WTC11 (cell line): ENCODE results near the gene JSRP1. TPM values are rescaled to one million over a fixed set of nuclear protein-coding genes. Genes with fewer than 3 reads are reported as not detected.

ENCODE experiments used
- ATAC-seq: fragments of 200-7000 bp; cut with Tn5 transposase; 2 replicates; pipeline ENCODE4 v1.10.0; 2021; ENCODE audit warnings: mild to moderate bottlenecking, moderate library complexity
- CTCF ChIA-PET: fragments of 300-600 bp; sonication (Branson Sonifier 250); formaldehyde crosslinking; loops from one replicate; lab custom pipeline; 2021; ENCODE audit warnings: antibody characterized with exemption; lab: Charles Lee
- POLR2A ChIA-PET: fragments of 350-600 bp; sonication (Branson Sonifier 250); formaldehyde crosslinking; loops from one replicate; lab custom pipeline; 2021; ENCODE audit warnings: antibody characterized with exemption; lab: Charles Lee
- DNase-seq: peaks from one replicate; pipeline ENCODE4 v3.0.0; 2021; ENCODE audit warnings: low spot score
- H3K27ac Mint-ChIP-seq: 2 replicates; pipeline ENCODE4 v1.8.0; 2021; ENCODE audit warnings: mixed read lengths
- H3K27me3 Mint-ChIP-seq: 2 replicates; pipeline ENCODE4 v1.8.0; 2021; ENCODE audit warnings: low read depth, mild to moderate bottlenecking, moderate library complexity, mixed read lengths
- H3K36me3 Mint-ChIP-seq: 2 replicates; pipeline ENCODE4 v1.8.0; 2021; ENCODE audit warnings: mixed read lengths
- H3K4me1 Mint-ChIP-seq: 2 replicates; pipeline ENCODE4 v1.8.0; 2022; ENCODE audit warnings: mixed read lengths
- H3K4me3 Mint-ChIP-seq: 2 replicates; pipeline ENCODE4 v1.8.0; 2021; ENCODE audit warnings: mild to moderate bottlenecking, moderate library complexity, mixed read lengths
- H3K9me3 Mint-ChIP-seq: 2 replicates; pipeline ENCODE4 v1.8.0; 2021; ENCODE audit warnings: mixed read lengths
- AR ChIP-seq: fragments of 250-450 bp; sonication (Bioruptor Pico); IDR thresholded peaks from 2 replicates; pipeline ENCODE4 v1.9.0; 2021; ENCODE audit warnings: mild to moderate bottlenecking
- CBFB ChIP-seq: sonication (generic); formaldehyde crosslinking; IDR thresholded peaks from 2 replicates; pipeline ENCODE4 v1.8.1; 2022; ENCODE audit warnings: mild to moderate bottlenecking, low read depth, missing genetic modification reagents
- CREB1 ChIP-seq: sonication (generic); formaldehyde crosslinking; IDR thresholded peaks from 2 replicates; pipeline ENCODE4 v1.8.0; 2023; ENCODE audit warnings: mild to moderate bottlenecking, missing genetic modification reagents
- E2F4 ChIP-seq: sonication (generic); formaldehyde crosslinking; IDR thresholded peaks from 2 replicates; pipeline ENCODE4 v1.8.1; 2022; ENCODE audit warnings: low read depth, mild to moderate bottlenecking, moderate library complexity, missing genetic modification reagents, borderline replicate concordance
- ELF4 ChIP-seq: sonication (generic); formaldehyde crosslinking; IDR thresholded peaks from 2 replicates; pipeline ENCODE4 v1.8.1; 2022; ENCODE audit warnings: low read depth, mild to moderate bottlenecking, moderate library complexity, missing genetic modification reagents
- ETV6 ChIP-seq: sonication (generic); formaldehyde crosslinking; IDR thresholded peaks from 2 replicates; pipeline ENCODE4 v1.8.1; 2022; ENCODE audit warnings: mild to moderate bottlenecking, missing genetic modification reagents
- FOXK1 ChIP-seq: sonication (generic); formaldehyde crosslinking; IDR thresholded peaks from 2 replicates; pipeline ENCODE4 v1.8.0; 2022; ENCODE audit warnings: mild to moderate bottlenecking, moderate library complexity, missing genetic modification reagents
- FOXP4 ChIP-seq: sonication (generic); formaldehyde crosslinking; IDR thresholded peaks from 2 replicates; pipeline ENCODE4 v1.8.0; 2022; ENCODE audit warnings: mild to moderate bottlenecking, missing genetic modification reagents
- GABPB1 ChIP-seq: sonication (generic); formaldehyde crosslinking; IDR thresholded peaks from 2 replicates; pipeline ENCODE4 v1.8.1; 2023; ENCODE audit warnings: mild to moderate bottlenecking, missing genetic modification reagents
- NFE2L1 ChIP-seq: sonication (generic); formaldehyde crosslinking; IDR thresholded peaks from 2 replicates; pipeline ENCODE4 v1.8.1; 2023; ENCODE audit warnings: missing genetic modification reagents
- NR1H2 ChIP-seq: sonication (generic); formaldehyde crosslinking; IDR thresholded peaks from 2 replicates; pipeline ENCODE4 v1.9.0; 2021; ENCODE audit warnings: mild to moderate bottlenecking, moderate library complexity, missing genetic modification reagents
- SMAD4 ChIP-seq: sonication (generic); formaldehyde crosslinking; IDR thresholded peaks from 2 replicates; pipeline ENCODE4 v1.8.0; 2022; ENCODE audit warnings: mild to moderate bottlenecking, missing genetic modification reagents
- SP1 ChIP-seq: sonication (generic); formaldehyde crosslinking; conservative IDR thresholded peaks from 2 replicates; pipeline ENCODE4 v1.8.1; 2022; ENCODE audit warnings: missing genetic modification reagents
- TCF7 ChIP-seq: sonication (generic); formaldehyde crosslinking; IDR thresholded peaks from 2 replicates; pipeline ENCODE4 v1.8.0; 2022; ENCODE audit warnings: mild to moderate bottlenecking, low read depth, missing genetic modification reagents, moderate library complexity
- TEAD1 ChIP-seq: sonication (generic); formaldehyde crosslinking; IDR thresholded peaks from 2 replicates; pipeline ENCODE4 v1.8.0; 2022; ENCODE audit warnings: mild to moderate bottlenecking, missing genetic modification reagents
- TEAD4 ChIP-seq: sonication (generic); formaldehyde crosslinking; IDR thresholded peaks from 2 replicates; pipeline ENCODE4 v1.8.0; 2022; ENCODE audit warnings: mild to moderate bottlenecking, missing genetic modification reagents
- TP53 ChIP-seq: sonication (generic); formaldehyde crosslinking; IDR thresholded peaks from 2 replicates; pipeline ENCODE4 v1.8.1; 2023; ENCODE audit warnings: mild to moderate bottlenecking, missing genetic modification reagents
- USF2 ChIP-seq: sonication (generic); formaldehyde crosslinking; IDR thresholded peaks from 2 replicates; pipeline ENCODE4 v1.8.1; 2023; ENCODE audit warnings: mild to moderate bottlenecking, missing genetic modification reagents, moderate library complexity
- ZBTB21 ChIP-seq: sonication (generic); formaldehyde crosslinking; IDR thresholded peaks from 2 replicates; pipeline ENCODE4 v1.8.1; 2023; ENCODE audit warnings: mild to moderate bottlenecking, missing genetic modification reagents, borderline replicate concordance
- ZNF232 ChIP-seq: sonication (generic); formaldehyde crosslinking; IDR thresholded peaks from 2 replicates; pipeline ENCODE4 v1.8.0; 2022; ENCODE audit warnings: mild to moderate bottlenecking, missing genetic modification reagents
- ZNF263 ChIP-seq: sonication (generic); formaldehyde crosslinking; IDR thresholded peaks from 2 replicates; pipeline ENCODE4 v1.8.1; 2022; ENCODE audit warnings: low read depth, mild to moderate bottlenecking, moderate library complexity, missing genetic modification reagents
- ZNF416 ChIP-seq: fragments of 250-450 bp; sonication (Bioruptor Pico); IDR thresholded peaks from 2 replicates; pipeline ENCODE4 v1.9.0; 2021; ENCODE audit warnings: mild to moderate bottlenecking, inconsistent platforms
- total RNA-seq: library from RNA; stranded (reverse); gene quantifications from 3 replicates; pipeline ENCODE4 v1.2.3, GENCODE V29; 2021
- TF ChIP-seq, protein P1 (sequence below): sonication (generic); formaldehyde crosslinking; IDR thresholded peaks from 2 replicates; pipeline ENCODE4 v1.8.1; 2023; ENCODE audit warnings: mild to moderate bottlenecking, missing genetic modification reagents, moderate library complexity
- TF ChIP-seq, protein P2 (sequence below): fragments of 250-450 bp; sonication (Bioruptor Pico); IDR thresholded peaks from 2 replicates; pipeline ENCODE4 v1.9.0; 2021; ENCODE audit warnings: moderate library complexity, mild to moderate bottlenecking, inconsistent platforms, borderline replicate concordance

Gene JSRP1
- total RNA-seq, 1 experiment from 2014 or later: 0.33 TPM

DNA sequence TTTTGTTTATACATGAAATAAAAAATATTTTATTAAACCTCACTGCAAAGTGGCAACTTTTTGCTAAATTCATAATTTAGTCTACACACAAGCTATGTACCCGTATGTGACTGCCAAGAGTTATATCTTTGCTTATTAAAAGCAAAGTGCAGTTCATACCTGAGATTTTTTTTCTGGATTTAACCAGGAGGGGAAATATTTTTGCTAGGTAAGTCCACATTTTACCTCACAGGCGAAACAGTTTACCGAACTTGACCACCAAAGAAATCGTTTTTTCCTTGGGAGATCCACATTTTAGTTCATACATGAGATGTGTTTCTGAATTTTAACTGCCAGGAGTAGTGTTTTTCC lies 12.2 kb upstream of the JSRP1 start:
- no peak for ATAC-seq
- Mint-ChIP-seq H3K27me3 (no peaks in the 10 kb centered on the region; the same call in 1 of the 2 replicates), H3K27ac (peak overlapping the region; percentile 29; the same call in 1 of the 2 replicates), H3K4me3 (peak overlapping the region; percentile 82), H3K9me3 (no peaks in the 10 kb centered on the region), H3K4me1 (peaks cover 26% of the 10 kb centered on the region), H3K36me3 (peaks cover 8% of the 10 kb centered on the region)
- ChIA-PET CTCF (no interaction called here), POLR2A (no interaction called here)
- no peak for DNase-seq
- no peak for TF ChIP-seq TP53 (CRISPR knock-in tag)
- TF ChIP-seq, protein P1, sequence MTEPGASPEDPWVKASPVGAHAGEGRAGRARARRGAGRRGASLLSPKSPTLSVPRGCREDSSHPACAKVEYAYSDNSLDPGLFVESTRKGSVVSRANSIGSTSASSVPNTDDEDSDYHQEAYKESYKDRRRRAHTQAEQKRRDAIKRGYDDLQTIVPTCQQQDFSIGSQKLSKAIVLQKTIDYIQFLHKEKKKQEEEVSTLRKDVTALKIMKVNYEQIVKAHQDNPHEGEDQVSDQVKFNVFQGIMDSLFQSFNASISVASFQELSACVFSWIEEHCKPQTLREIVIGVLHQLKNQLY (CRISPR knock-in tag): no peak
- no peak for TF ChIP-seq CREB1 (CRISPR knock-in tag)
- no peak for TF ChIP-seq GABPB1 (CRISPR knock-in tag)
- no peak for TF ChIP-seq ZNF232 (CRISPR knock-in tag)
- TF ChIP-seq TEAD1 (CRISPR knock-in tag): no peak
- TF ChIP-seq USF2 (CRISPR knock-in tag): no peak
- TF ChIP-seq FOXK1 (CRISPR knock-in tag): no peak
- no peak for TF ChIP-seq ELF4
- no peak for TF ChIP-seq E2F4 (CRISPR knock-in tag)
- no peak for TF ChIP-seq ZBTB21 (CRISPR knock-in tag)
- TF ChIP-seq AR (CRISPR knock-in tag): no peak
- no peak for TF ChIP-seq NR1H2 (CRISPR knock-in tag)
- no peak for TF ChIP-seq ZNF416 (CRISPR knock-in tag)
- TF ChIP-seq ZNF263 (CRISPR knock-in tag): no peak
- TF ChIP-seq, protein P2, sequence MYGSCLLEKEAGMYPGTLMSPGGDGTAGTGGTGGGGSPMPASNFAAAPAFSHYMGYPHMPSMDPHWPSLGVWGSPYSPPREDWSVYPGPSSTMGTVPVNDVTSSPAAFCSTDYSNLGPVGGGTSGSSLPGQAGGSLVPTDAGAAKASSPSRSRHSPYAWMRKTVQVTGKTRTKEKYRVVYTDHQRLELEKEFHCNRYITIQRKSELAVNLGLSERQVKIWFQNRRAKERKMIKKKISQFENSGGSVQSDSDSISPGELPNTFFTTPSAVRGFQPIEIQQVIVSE (CRISPR knock-in tag): no peak
- no peak for TF ChIP-seq SP1 (CRISPR knock-in tag)
- no peak for TF ChIP-seq SMAD4 (CRISPR knock-in tag)
- TF ChIP-seq TEAD4: no peak
- no peak for TF ChIP-seq TCF7 (CRISPR knock-in tag)

- no peak overlapping the region for H3K4me3 Mint-ChIP-seq
- no peaks in the 10 kb centered on the region for H3K9me3 Mint-ChIP-seq
- H3K27ac Mint-ChIP-seq: no peak overlapping the region
- DNase-seq (peak; percentile 20), ATAC-seq (no peak)
- TF ChIP-seq FOXP4 (CRISPR knock-in tag) (no peak), CBFB (CRISPR knock-in tag) (no peak), ETV6 (CRISPR knock-in tag) (no peak), NFE2L1 (CRISPR knock-in tag) (no peak), TEAD4 (no peak)
- H3K4me1 Mint-ChIP-seq: peaks cover 13% of the 10 kb centered on the region
- POLR2A ChIA-PET: interaction anchor here (0.8 kb wide), 1 partner anchor 196 kb away, joined by 7 read pairs; no protein-coding TSS in a partner anchor
- CTCF ChIA-PET: interaction anchor here (0.6 to 1.5 kb wide), 5 partner anchors 13 to 370 kb away, joined by 3 to 6 read pairs (median 5); no protein-coding TSS in a partner anchor
- H3K36me3 Mint-ChIP-seq: peaks cover 3% of the 10 kb centered on the region
- no peaks in the 10 kb centered on the region for H3K27me3 Mint-ChIP-seq
These were observed 10.2 kb upstream of the JSRP1 start for GRCh38 chr19:2266183-2266993.
